HG03066 (cell line): ENCODE results near the gene CAPS.

ENCODE experiments used
- ATAC-seq: cut with Tn5 transposase; IDR thresholded peaks from one replicate; pipeline ENCODE4 v1.9.1; 2021; ENCODE audit warnings: low read depth; ENCODE audit not compliant: unreplicated experiment

Gene CAPS

DNA sequence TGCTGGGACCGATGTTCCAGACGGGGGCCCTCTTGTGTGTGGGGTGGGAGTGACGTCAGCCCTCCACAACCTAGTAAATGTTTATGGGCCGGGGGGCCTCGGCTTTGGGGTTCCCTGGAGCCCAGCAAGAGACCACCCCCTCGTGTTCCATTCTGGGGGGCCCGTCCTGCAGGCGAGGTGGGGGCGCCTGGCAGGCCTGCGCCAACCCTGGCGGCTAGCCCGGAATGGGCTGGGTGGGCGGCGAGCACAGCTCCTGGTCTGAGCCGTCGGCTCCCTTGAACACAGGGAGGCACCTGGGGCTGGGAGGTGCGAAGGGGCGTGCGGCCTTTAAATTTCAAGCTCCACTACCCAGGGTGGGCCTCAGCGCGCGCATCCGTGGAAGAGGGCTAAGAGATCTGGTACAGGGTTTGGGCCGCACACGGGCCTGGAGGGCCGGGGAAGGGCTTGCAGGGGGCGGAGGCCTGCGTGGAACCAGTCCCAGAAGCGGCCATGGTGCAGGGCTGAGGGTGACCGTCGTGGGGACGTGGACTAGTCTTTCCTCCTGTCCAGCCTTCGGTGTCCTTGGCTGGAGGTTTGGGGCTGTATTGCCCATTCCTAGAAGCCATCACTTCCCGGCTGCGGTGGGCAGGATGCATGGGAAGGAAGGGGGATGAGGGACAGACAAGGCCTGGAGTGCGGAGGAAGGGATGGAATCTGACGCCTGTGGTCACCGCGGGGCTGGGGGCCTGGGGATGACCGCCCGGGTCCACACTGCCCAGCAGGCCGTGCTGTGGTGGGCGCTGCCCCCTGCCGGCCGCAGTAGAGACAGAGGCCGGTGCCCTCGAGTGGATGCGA lies 21.9 kb upstream of the CAPS start:
- ATAC-seq, result no peak

DNA sequence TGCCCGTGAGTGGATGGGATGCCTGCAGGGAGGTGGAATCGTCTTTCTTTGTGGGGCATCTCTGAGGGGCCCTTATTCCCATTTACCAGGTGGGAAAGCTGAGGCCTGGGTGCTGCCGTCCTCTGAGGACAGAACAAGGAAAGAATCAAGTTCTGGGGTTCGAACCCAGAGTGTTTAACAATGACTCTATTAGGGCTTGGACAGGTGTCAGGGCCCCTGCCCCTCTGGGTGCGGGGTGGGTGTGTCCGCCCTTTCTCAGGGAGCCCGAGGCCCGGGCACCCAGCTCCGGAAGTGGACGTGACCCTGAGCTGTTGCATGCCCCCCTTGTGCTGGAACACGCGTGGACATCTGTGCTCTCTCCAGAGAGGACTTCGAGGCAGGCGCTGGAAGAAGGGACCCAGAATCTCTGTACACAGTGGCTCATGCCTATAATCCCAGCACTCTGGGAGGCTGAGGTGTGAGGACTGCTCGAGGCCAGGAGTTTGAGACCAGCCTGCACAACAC lies 21.2 kb upstream of the CAPS start:
- ATAC-seq, result no peak

DNA sequence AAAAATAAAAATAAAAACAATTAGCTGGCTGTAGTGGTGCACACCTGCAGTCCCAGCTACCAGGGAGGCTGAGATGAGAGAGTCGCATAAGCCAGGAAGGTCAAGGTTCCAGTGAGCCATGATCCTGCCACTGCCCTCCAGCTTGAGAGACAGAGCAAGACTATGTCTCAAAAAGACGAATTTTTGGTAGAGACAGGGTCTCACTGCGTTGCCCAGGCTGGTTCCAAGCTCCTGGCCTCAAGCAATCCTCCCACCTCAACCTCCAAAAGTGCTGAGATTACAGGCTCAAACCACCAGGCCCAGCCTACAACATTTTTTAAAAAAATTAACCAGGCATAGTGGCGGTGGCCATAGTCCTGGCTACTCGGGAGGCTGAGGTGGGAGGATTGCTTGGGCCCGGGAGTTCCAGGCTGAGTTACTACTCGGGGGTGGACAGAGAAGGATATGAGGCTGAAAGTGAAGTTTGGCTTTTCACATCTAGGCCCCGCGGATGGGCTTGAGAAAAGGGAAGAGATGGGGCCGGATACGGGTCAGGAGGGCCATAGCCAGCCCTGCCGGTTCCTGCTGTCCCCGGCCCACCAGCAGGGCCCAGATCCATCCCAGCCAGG lies 20.7 kb upstream of the CAPS start:
- ATAC-seq, result no peak

DNA sequence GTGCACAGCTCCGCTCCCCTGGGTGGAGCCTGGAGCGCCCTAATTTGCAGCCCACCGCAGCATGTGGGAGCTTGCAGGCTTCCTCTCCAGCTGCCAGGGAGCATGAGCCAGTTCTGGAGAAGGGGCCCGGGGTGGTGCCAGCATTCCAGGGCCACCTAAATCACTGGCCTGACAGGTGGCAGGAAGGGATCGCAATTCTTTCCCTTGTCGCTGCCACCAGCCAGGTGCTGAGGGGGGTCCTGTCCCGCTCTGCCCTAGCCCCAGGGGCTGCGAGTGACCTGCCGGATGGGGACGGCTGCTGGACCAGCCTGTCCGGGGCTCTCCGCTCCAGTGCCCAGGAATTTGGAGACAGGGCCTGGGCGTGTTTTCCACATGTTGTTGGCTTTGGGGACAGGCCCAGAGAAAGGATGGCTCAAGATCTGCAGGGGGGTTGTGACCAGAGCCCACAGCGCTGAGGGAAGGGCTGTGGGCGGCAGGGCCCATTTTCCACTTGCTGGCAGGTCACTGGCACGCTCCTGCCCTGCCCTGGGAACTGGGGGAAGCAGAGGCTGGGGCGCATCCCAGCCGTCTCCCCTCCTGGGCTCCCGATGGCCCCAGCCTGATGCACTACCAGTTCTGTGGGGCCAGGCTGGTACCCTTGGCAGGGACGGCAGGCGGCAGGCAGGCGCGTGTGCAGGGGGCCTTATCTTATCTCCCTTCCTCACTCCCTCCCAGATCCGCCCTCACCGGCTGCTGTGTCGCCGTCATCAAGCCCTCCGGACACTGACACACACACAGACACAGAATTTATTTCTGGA lies 19.9 kb upstream of the CAPS start:
- no peak for ATAC-seq

DNA sequence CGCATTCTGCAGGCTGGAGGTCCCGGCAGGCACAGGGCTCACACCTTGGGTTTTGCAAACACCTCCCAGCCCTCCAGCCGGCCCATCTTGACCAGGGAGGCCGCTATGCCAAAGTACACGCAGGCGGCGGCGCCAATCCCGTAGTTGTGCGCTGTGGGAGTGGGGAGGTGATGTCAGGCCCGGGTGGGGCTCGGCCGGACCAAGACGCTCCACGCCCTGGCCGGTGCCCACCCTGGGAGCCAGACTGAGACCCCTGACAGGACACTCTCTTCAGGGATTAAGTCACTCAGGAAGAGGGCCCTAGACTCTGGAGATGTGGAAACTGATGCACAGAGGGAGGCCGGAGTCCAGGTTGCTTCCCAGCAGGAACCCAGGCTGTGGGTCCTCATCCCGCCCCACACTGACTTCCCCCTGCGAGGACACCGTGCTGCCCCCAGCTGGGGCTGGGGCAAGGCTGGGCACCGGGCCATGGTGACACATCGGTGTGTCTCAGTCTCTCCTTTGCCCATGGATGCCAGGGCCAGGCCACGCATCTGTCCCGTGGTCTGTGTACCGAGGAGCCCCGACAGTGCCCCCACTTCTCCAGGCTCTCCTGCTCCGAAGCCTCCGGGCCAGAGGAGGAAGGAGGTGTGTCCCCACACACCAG lies 19.2 kb upstream of the CAPS start:
- no peak for ATAC-seq

DNA sequence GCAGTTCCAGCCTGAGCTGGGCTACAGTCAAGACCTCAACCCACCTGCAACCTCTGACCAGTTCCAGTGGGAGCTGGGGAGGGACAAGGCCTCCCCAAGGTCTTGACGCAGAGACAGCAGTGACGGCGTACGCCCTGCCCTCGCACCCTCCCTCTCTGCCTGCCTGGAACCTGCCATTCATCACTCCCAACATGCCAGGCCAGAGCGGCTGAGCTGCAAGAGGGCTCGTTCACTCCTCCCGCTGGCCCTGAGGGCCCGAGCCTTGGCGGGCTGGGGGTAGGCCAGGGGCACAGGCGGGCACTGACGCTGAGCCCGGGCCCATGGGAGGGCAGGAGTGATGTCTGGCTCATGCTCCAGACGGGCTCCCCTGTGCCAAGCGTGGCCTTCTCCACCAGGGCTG lies 18.6 kb upstream of the CAPS start:
- ATAC-seq, result no peak

DNA sequence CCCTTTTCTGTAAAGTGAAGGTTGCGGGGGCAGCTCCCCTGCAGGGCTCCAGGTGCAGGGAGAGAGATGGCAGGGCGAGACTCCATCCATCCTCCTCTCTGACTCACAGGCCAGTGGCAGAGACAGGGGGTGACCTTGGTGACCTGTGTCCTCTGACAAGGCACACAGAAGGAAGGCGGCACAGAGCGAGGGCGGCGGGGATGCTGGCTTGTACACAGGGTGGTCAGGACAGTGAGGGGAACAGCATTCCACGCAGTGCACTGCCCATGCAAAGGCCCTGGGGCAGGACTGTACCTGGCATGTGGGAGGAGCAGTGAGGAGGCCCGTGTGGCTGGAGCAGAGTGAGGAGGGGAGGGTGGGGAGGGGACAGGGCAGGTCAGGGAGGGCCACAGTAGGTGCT lies 18.2 kb upstream of the CAPS start:
- ATAC-seq, result no peak

DNA sequence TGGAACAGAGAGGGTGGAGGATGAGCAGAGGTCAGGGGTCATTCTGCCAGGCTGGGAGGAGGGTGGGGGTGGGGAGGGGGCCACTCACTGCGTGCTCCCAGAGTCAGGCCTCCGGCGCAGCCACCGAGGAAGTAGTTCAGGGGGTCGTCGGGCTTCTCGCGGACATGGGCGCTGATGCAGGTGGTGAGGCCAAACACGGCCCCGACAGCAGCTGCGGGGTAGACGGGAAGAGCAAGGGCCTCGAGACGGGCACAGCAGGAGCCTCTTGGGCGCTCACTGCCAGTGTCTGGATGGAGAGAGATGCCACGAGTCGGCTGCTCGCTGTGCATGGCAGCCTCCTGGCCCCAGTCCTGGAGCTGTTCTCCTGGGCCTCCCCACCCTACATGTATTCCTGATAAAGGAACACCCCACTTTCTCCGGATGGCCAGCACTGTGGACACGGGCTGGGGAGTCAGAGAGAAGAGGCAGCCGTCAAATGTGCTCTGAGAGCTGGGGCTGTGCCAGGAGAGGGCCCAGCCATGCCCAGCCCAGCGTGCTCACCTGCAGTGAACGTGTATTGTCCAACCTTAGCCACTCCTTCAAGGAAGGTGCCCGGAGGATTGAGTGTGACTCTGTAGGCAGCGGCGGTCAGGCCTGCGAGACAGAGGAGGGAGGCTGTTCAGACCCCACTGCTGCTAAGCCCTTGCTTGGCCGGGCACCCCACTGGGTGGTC lies 17.5 kb upstream of the CAPS start:
- no peak for ATAC-seq

DNA sequence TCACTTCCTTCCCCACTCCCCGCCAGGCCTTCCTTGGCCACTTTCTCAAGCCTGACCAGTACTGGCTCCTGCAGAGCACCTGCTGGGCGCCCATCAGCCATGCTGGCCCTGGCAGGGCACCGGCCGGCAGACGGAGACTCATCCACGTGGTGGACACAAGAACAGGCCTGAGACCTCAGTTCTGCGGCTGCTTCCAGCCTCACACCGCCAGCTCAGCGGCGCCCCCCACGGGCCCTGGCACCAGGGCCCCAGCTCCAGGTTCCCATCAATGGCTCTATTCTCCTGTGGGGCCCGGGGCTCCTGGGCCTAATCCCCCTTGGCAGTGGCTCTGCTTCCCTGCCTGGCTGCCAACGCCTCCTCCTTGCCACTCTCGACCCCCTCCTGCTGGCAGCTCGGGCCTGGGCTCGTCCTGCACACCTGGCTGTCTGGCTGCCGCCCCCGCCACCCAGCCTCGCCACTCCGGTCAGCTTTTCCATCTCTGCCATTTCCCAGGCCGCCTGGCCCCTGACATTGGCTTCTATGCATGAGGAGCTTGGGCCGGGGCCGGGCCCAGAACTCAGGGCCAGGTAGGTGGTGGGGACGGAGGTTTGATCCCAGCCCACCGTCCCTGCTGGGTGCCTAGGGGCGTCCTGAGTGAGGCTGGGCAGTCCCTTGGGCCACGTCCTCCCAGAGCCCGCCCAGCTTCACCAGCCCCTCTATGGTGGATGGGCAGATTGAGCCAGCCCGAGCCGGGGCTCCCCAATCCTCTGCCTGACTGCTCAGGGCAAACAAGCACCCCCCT lies 16.7 kb upstream of the CAPS start:
- ATAC-seq, result no peak

DNA sequence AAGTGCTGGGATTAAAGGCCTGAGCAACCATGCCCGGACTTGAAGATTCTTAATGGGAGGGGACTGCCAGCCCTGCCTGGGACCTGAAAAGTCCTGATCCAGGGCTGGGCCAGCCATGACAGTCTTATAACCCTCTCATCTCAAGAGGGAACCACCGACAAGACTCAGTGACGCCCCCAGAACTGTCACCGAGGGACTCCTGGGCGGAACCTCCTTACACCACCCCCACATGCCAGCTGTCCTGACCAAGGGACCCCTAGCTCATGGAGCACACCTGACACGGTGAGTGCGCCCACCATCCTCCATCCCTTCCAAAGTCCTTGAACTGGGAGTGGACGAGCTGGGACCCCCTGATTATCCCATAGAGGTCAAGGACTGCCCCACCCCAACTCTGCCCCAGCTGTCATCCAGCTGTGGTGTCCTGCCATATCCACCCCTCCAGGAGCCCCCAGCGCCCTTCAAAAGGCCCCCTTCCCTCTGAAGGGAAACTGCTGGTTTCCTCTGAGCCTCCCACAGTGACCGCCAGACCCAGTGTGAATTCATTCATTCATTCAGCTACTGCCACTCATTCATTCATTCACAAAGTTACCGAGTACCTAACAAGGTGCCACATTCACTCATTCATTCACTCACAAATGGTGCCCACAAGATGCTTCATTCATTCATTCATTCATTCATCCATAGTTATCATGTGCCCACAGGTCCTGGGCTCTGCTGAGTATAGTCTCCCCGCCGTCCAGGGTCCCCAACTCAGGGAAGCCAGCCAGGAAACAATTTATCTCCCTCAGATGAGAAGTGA lies 14.1 kb upstream of the CAPS start:
- no peak for ATAC-seq

DNA sequence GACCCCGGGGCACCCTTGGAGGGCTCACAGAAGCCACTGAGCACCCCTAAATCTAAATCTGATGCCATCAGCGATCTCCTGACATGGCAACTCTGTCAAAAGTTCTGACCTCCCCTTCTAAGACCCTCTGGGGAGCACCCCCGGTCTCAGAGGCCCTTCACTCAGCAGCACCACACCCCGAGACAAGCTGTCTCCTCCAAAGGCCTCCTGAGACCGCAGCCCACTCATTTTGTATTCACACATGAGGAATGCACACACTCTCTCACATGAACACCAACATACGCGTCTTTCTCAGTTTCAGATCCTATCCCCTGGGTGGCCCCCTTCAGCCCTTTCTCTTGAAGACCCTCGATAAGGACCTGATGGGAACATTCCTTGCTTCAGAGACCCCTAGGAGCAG lies 13.1 kb upstream of the CAPS start:
- no peak for ATAC-seq

DNA sequence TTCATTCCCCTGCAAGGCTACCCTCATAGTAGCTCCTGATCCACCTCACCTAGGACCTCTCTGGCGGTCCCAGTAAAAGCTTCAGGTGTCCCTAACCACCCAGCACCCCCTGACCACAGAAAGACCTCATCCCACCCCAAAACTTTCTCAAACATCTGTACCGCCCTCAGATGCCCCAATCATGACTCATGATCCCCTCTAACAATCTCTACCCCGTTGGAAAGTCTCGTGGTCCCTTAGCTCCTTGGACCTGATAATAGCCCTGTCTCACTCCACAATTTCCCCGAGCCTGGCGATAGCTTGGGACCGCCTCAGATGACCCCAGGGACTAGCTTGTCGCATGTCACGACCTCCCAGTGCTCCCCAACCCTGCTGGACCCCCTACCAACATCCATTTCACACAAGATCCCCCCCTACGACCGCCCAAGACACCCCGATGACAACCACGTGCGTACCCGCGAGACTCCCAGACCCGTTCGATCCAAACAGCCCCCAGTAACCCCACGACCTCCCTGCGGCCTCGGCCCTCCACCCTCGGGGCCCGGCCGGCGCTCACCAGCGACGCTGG lies 10.9 kb upstream of the CAPS start:
- no peak for ATAC-seq

DNA sequence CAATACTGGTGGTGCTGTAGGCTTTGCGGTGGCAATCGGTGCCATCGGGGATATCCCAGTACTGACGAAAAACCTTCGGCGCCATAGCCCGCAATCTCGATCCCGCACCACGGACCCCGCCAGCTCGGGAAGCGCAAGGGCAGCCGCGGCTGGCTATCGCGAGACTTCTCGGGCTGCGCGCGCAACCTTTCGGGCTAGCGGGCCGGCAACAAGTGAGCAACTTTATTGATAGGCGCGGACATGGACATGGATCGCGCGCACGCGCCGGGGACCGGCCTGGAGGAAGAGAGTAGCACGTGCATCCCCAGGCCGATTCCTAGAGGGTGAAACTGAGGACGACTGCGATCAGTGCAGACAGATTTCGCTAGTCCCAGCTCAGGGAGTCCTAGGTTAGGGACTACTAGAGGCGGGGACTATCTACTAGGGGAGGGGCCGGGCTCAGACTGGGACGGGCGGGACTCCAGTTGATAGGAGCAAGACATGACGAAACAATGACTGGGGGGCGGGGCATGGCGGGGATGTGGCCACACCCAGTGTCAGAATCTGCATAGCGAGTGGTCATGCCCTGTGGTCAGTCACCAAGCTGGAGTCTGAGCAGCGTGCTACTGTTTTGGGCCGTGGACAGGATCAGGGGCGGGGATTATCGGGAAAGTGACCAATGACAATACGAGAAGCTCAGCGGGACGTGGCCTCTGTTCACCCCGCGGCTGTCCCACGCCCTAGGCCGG lies 10.3 kb upstream of the CAPS start, which contains the start of gene NDUFA11:
Gene NDUFA11 (minus strand): TSS at position 167 of the 728 bp plus-strand sequence. CDS start 82 bp downstream, at position 85.
- peak; percentile 31 for ATAC-seq

DNA sequence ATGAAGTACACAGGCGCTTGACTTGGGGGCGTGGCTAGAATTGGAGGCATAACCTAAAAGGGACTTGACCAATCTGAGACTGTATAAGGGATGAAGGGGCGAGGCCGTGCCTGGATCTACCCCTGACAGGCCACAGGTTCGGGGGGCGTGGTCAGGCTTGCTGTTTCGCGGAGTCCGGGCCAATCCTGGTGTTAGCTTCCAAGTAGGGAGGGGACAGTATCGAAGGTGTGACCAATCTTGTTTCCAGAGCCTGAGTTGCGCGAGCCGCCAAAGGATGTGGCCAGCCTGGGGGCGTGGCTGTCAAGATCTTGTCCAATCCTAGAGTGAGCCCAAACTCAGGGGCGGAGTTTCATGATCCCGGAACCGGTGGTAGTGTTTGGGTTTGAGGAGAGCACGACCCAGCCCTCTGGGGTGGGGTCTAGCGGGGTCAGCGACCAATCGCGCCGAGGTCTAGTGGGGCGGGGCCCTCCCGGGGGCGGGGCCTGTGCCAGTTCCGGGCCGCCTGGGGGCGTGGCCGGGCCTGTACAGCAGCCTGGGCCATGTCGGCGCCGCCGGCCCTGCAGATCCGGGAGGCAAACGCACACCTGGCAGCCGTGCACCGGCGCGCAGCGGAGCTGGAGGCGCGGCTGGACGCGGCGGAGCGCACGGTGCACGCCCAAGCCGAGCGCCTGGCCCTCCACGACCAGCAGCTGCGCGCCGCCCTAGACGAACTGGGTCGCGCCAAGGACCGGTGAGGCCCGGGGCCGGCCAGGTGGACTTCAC lies 9.5 kb upstream of the CAPS start, which contains the start of gene VMAC:
Gene VMAC (plus strand): TSS at position 521 of the 762 bp plus-strand sequence. CDS start 19 bp downstream, at position 540.
- ATAC-seq, result peak; percentile 82

DNA sequence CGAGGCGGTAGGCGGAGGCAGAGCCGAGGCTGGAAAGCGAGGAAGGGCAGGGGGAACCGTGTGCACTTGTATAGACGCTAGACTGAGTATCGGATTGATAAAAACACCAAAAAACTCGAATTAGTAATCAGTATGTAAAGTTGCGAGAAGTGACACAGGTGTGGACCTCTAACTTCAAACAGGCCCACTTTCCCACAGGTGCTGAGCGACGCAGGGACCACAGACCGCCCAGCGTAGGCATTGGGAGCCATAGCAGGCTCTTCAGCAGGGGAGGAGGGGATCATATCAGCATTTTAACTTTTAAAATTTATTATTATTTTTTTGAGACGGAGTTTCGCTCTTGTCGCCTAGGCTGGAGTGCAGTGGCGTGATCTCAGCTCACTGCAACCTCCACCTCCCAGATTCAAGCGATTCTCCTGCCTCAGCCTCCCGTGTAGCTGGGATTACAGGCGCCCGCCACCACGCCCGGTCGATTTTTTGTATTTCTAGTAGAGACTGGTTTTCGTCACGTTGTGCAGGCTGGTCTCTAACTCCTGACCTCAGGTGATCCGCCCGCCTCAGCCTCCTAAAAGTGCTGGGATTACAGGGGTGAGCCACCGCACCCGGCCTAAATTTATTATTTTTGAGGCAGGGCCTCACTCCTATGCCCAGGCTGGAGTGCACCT lies 8.8 kb upstream of the CAPS start:
- ATAC-seq, result no peak

DNA sequence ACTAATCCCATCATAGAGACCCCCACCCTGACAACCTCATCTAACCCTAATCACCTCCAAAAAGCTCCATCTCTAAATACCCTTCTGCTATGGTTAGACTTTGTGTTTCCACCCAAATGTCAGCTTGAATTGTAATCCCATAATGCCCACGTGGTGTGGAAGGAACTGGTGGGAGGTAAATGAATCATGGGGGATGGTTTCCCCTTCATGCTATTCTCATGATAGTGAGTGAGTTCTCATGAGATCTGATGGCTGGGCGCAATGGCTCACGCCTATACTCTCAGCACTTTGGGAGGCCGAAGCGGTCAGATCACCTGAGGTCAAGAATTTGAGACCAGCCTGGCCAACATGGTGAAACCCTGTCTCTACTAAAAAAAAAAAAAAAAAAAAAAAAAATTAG lies 6.8 kb upstream of the CAPS start:
- ATAC-seq, result no peak
